ENCODE results near the gene NUDC. TPM values are rescaled to one million over a fixed set of nuclear protein-coding genes. Genes with fewer than 3 reads are reported as not detected.
"Not testable (repeated sequence)": the region's sequence is repeated elsewhere in the genome, so short reads cannot be mapped to it uniquely, and the experiment has no call there.

Gene NUDC
- total RNA-seq, 2 donors from 2014 or later, result 45.0 to 108 TPM

- Mint-ChIP-seq H3K36me3 (ENCODE audit: low read depth) (no peaks in the 10 kb centered on the region), H3K9me3 (no peaks in the 10 kb centered on the region), H3K27ac (no peak overlapping the region), H3K4me1 (no peaks in the 10 kb centered on the region), H3K4me3 (no peak overlapping the region), H3K27me3 (no peaks in the 10 kb centered on the region)
- no peak for ATAC-seq (replicated peaks)
These were observed 55.3 kb downstream of the NUDC start for GRCh38 chr1:26976621-26977510.

DNA sequence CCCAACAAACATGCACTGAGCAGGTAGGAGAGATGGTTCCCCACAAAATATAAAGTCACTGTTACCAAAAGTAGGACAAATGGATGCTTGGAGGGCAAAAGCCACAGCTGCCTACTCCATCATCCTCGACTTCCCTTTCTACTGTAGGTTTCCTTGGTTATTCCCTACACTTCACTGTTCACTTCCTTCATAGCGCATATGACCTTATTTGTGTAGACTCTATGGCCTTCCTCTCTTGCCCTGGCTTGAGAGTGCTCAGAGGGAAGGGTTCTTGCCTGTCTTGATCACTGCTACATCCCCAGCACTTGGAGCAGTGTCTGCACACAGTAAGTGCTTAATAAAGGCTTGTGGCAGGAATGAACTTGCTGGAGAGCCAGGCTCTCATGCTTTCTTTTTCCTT is 57.4 kb downstream of the NUDC start:
- Mint-ChIP-seq H3K4me3 (no peak overlapping the region), H3K36me3 (ENCODE audit: low read depth) (no peaks in the 10 kb centered on the region), H3K9me3 (no peaks in the 10 kb centered on the region), H3K27me3 (no peaks in the 10 kb centered on the region), H3K27ac (no peak overlapping the region), H3K4me1 (no peaks in the 10 kb centered on the region)
- ATAC-seq (replicated peaks), result no peak

DNA sequence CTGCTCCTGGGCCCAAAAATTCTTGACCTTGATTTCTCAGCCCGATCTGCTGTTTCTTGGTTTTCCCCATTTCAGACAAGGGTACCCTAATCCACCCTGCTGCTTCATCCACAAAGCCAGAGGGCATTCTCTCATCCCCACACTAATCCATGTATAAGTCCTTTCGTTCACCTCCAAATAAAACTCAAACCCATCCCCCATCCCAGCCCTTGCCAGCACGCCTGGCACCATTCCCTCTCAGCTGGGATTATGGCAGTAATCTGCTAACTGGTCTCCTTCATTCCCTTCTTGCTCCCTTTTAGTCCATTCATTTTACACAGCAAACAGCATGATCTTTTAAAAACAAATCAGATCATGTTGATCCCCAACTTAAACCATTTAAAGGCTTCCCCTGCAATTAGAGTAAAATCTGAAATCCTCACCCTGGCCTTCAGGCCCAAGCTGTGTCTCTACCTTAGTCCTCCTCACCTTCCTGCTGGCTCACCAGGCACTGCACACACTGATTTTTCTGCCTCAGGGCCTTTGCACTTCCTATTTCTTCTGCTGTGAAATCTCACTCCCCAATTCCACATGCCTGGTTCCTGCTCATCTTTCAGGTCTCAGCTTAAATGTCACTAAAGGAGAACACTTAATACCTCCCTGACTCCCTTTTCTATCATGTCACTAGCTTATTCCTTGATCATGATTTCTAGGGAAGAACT is 59.8 kb downstream of the NUDC start:
- no peak for ATAC-seq (replicated peaks)
- Mint-ChIP-seq H3K36me3 (ENCODE audit: low read depth) (no peaks in the 10 kb centered on the region), H3K27ac (no peak overlapping the region), H3K27me3 (peaks cover 7% of the 10 kb centered on the region), H3K4me3 (no peak overlapping the region), H3K9me3 (no peaks in the 10 kb centered on the region), H3K4me1 (no peaks in the 10 kb centered on the region)

- H3K4me1 Mint-ChIP-seq, result no peaks in the 10 kb centered on the region
- no peaks in the 10 kb centered on the region for H3K36me3 Mint-ChIP-seq (ENCODE audit: low read depth)
- no peak overlapping the region for H3K4me3 Mint-ChIP-seq
- H3K9me3 Mint-ChIP-seq, result no peaks in the 10 kb centered on the region
- no peak overlapping the region for H3K27ac Mint-ChIP-seq
- no peak for ATAC-seq (replicated peaks)
- peaks cover 7% of the 10 kb centered on the region for H3K27me3 Mint-ChIP-seq
These were observed 62.3 kb downstream of the NUDC start for GRCh38 chr1:26983863-26984262.

DNA sequence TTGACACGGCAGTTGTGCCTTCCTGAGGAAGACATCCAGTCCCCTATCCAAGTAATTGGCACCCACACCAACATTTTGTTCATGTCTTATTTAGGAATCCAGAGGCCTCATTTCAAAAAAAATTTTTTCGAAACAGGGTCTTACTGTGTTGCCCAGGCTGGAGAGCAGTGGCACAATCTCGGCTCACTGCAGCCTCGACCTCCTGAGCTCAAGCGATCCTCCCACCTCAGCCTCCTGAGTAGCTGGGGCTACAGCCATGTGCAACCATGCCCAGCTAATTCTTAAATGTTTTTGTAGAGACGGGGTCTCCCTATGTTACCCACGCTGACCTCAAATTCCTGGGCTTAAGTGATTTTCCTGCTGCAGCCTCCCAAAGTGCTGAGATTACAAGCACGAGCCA is 62.7 kb downstream of the NUDC start:
- ATAC-seq (replicated peaks), result no peak
- no peaks in the 10 kb centered on the region for H3K4me1 Mint-ChIP-seq
- H3K27ac Mint-ChIP-seq, result no peak overlapping the region
- peaks cover 7% of the 10 kb centered on the region for H3K27me3 Mint-ChIP-seq
- no peaks in the 10 kb centered on the region for H3K36me3 Mint-ChIP-seq (ENCODE audit: low read depth)
- no peak overlapping the region for H3K4me3 Mint-ChIP-seq
- no peaks in the 10 kb centered on the region for H3K9me3 Mint-ChIP-seq

DNA sequence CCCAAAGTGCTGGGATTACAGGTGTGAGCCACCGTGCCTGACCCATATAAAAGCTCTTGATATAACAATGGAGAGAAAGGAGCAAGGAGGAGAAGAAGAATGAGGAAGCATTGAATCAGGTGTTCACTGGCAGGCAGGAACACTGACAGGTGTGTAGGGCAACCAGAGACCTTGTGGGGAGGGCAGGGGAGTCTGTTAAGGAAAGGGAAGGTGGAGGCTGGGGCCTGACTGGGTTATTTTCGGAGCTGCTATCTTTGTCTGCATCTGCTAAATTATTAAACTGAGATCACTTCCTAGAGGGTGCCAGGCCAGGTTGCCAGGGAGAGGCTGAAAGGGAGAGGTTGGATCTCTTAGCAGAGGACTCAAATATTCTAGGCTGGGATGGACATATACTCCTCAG is 65.1 kb downstream of the NUDC start:
- H3K4me1 Mint-ChIP-seq, result peaks cover 2% of the 10 kb centered on the region
- H3K9me3 Mint-ChIP-seq, result no peaks in the 10 kb centered on the region
- H3K4me3 Mint-ChIP-seq, result no peak overlapping the region
- ATAC-seq (replicated peaks), result no peak
- H3K27ac Mint-ChIP-seq, result no peak overlapping the region
- no peaks in the 10 kb centered on the region for H3K36me3 Mint-ChIP-seq (ENCODE audit: low read depth)
- peaks cover 15% of the 10 kb centered on the region for H3K27me3 Mint-ChIP-seq

DNA sequence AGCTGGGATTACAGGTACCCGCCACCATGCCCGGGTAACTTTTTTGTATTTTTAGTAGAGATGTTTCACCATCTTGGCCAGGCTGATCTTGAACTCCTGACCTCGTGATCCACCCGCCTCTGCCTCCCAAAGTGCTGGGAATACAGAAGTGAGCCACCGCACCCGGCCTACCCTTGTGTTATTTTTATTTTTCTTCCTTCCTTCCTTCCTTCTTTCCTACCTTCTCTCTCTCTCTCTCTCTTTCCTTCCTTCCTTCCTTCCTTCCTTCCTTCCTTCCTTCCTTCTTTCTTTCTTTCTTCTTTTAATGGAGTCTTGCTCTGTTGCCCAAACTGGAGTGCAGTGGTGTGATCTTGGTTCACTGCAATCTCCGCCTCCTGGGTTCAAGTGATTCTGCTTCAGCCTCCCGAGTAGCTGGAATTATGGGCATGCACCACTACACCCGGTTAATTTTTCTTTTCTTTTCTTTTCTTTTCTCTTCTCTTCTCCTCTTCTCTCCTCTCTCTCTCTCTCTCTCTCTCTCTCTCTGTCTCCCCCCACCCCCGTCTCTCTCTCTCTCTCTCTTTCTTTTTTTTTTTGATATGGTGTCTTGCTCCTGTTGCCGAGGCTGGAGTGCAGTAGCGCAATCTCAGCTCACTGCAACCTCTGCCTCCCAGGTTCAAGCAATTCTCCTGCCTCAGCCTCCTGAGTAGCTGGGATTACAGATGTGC is 68.0 kb downstream of the NUDC start:
- ATAC-seq (replicated peaks); H3K9me3 Mint-ChIP-seq; H3K4me3 Mint-ChIP-seq; H3K4me1 Mint-ChIP-seq; H3K27ac Mint-ChIP-seq; H3K36me3 Mint-ChIP-seq (ENCODE audit: low read depth): not testable (repeated sequence)
- peaks cover 18% of the 10 kb centered on the region for H3K27me3 Mint-ChIP-seq

DNA sequence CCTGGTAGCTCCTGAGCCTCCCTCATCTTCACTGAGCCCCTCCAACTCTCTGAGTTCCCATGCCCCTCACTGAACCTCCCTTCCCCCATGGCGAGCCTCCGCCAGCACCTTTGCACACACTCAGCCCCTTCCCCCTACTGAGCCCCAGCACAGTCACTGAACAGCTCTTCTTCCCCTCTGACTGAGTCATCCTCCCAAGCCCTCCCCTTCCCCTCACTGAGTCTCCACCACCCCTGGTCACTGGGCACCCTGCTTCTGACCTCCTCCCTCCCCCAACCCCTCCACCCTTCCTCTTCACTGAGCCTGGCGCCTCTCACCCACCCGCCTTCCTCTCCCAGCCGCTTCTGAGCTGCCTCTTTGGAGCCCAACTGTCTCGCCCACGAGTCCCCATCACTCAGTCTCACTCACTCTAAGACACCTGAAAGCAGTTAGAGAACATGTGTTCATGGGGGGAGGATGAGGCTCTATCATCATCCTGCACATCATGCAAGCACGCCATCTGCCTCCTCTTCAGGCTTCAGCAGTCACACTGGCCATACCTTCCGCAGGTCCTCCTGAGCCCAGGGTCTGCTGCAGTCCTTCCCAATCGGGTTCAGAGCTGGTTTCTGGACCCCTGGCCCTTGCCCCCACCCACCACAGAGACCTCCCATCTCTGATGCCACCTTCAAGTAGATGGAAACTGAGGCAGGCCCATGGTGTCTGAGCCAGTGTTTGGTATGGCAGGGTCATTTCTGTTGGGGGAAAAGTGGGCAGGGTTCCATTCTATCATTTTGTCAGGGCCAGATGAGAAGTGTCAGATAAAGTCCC is 70.0 kb downstream of the NUDC start:
- Mint-ChIP-seq H3K27ac (peak overlapping the region; percentile 52), H3K9me3 (no peaks in the 10 kb centered on the region), H3K4me1 (peaks cover 5% of the 10 kb centered on the region), H3K36me3 (ENCODE audit: low read depth) (no peaks in the 10 kb centered on the region), H3K27me3 (peaks cover 20% of the 10 kb centered on the region), H3K4me3 (peak overlapping the region; percentile 40)
- ATAC-seq (replicated peaks), result peak; percentile 14

DNA sequence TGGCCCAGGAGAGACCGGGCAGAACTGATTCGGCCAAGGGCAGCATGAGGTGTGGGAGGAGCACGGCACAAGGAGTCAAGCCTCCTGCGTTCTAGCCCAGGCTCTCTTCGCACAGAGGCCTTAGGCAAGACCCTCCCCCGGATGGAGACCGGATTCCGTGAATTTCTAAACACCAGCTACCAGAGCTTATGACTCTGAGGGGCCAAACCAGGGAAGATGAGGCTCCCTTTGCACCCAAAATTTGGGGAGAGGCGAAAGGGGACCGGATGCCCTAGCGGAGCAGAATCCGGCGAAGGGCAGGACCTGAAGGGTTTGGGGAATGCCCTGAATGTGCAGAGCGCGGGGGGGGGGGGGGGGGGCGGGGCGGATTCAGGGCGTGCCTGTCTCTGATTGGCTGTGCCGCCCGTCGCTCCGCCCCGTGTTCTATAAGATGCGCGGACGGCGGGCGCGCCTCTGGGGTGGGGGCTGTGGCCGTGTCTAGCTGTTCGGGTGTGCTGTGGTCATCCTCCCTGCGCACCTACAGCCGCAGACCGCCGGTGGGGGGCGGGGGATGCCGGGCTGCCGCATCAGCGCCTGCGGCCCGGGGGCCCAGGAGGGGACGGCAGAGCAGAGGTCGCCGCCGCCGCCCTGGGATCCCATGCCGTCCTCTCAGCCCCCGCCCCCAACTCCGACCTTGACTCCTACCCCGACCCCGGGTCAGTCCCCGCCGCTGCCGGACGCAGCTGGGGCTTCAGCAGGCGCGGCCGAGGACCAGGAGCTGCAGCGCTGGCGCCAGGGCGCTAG is 71.9 kb downstream of the NUDC start, which contains the start of gene TRNP1:
TRNP1 (plus strand) TSS at position 456 of the 783 bp plus-strand sequence; CDS start at position 551, 95 bp downstream.
- H3K9me3 Mint-ChIP-seq, result no peaks in the 10 kb centered on the region
- H3K36me3 Mint-ChIP-seq (ENCODE audit: low read depth), result no peaks in the 10 kb centered on the region
- H3K27ac Mint-ChIP-seq, result no peak within 1 kb of the TSS
- H3K4me3 Mint-ChIP-seq, result peak within 1 kb of the TSS; percentile 84
- H3K27me3 Mint-ChIP-seq, result peaks cover 20% of the 10 kb centered on the region
- peak; percentile 79 for ATAC-seq (replicated peaks)
- H3K4me1 Mint-ChIP-seq, result peaks cover 5% of the 10 kb centered on the region

DNA sequence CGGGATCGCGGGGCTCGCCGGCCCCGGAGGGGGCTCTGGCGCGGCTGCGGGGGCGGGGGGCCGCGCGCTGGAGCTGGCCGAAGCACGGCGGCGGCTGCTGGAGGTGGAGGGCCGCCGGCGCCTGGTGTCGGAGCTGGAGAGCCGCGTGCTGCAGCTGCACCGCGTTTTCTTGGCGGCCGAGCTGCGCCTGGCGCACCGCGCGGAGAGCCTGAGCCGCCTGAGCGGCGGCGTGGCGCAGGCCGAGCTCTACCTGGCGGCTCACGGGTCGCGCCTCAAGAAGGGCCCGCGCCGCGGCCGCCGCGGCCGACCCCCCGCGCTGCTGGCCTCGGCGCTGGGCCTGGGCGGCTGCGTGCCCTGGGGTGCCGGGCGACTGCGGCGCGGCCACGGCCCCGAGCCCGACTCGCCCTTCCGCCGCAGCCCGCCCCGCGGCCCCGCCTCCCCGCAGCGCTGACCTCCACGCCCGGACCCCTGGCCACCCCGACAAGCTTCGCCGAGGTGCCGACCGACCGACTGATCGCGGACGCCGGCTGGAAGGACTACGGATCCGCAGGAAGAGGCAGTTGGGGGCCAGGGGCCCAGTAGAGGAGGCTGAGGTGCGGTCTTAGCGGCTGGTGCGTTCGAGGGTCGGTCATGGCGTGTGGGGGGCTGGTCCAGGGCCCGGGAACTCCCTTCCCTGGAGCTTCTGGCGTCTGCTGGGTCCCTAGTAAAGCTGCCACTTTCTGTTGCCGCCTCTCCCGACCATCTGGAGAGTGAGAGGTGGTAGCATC is 72.7 kb downstream of the NUDC start:
- peaks cover 5% of the 10 kb centered on the region for H3K4me1 Mint-ChIP-seq
- H3K36me3 Mint-ChIP-seq (ENCODE audit: low read depth), result no peaks in the 10 kb centered on the region
- no peaks in the 10 kb centered on the region for H3K9me3 Mint-ChIP-seq
- H3K27me3 Mint-ChIP-seq, result peaks cover 20% of the 10 kb centered on the region
- H3K4me3 Mint-ChIP-seq, result peak overlapping the region; percentile 41
- H3K27ac Mint-ChIP-seq, result no peak overlapping the region
- peak; percentile 41 for ATAC-seq (replicated peaks)

DNA sequence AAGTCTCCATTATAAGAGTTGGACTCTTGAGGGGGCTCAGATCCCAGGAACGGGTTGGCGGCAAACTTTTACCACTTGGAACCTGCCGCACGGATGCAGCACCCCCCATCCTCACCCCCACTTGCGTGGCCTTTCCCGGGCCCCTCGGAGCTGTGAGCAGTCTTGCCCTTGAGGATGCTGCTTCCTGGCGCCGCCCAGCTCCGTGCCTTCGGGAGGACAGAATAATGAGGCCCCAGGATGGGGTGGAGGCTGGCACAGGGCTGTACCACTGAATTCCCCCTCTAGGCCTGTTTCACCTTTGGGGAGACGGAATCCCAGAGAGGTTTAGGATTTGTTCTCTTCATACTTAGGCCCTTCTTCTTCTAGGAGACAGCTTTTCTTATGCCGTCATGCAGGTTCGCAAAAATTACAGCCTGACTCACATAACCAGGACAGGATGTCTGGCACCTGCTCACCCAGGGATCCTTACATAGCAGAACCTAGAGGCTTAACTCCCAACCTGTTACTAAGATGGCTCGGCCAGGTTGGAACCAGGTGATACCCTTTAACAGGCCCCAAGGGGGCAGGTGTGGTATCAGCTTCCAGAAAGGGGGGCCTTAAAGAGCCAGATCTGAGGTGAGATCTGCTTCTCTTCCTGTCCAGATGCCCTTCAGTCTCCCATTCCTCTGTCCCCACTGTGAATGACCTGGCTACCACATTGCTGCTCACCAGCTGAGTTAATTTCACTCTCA is 73.4 kb downstream of the NUDC start:
- H3K4me1 Mint-ChIP-seq, result peaks cover 5% of the 10 kb centered on the region
- no peak overlapping the region for H3K27ac Mint-ChIP-seq
- H3K9me3 Mint-ChIP-seq, result no peaks in the 10 kb centered on the region
- H3K27me3 Mint-ChIP-seq, result peaks cover 20% of the 10 kb centered on the region
- ATAC-seq (replicated peaks), result no peak
- H3K4me3 Mint-ChIP-seq, result peak overlapping the region; percentile 41
- H3K36me3 Mint-ChIP-seq (ENCODE audit: low read depth), result no peaks in the 10 kb centered on the region

- Mint-ChIP-seq H3K4me3 (no peak overlapping the region), H3K27ac (no peak overlapping the region), H3K36me3 (ENCODE audit: low read depth) (no peaks in the 10 kb centered on the region), H3K4me1 (peaks cover 5% of the 10 kb centered on the region), H3K27me3 (peaks cover 18% of the 10 kb centered on the region), H3K9me3 (no peaks in the 10 kb centered on the region)
- ATAC-seq (replicated peaks), result no peak
These were observed 74.5 kb downstream of the NUDC start for GRCh38 chr1:26996024-26996423.

Measured in activated T-helper 17 cell treated with anti-CD3 and anti-CD28 coated beads, Interleukin-2, amount 50 U/mL, for 72 hours (primary cell).